HepG2 (cell line): ENCODE data around the gene SUOX. TPM values are rescaled to one million over a fixed set of nuclear protein-coding genes. Genes with fewer than 3 reads are reported as not detected.

Source experiments
- BORCS8-MEF2B ChIP-seq: sonication (generic); formaldehyde crosslinking; IDR thresholded peaks from 2 replicates; pipeline ENCODE4 v1.8.0; 2022; ENCODE audit warnings: mild to moderate bottlenecking, missing genetic modification reagents
- CERS6 ChIP-seq: sonication (generic); formaldehyde crosslinking; IDR thresholded peaks from 2 replicates; pipeline ENCODE4 v1.5.0; 2020; ENCODE audit warnings: missing genetic modification reagents
- DMTF1 ChIP-seq: sonication (generic); formaldehyde crosslinking; IDR thresholded peaks from 2 replicates; pipeline ENCODE4 v1.4.0; 2020; ENCODE audit warnings: mild to moderate bottlenecking, missing genetic modification reagents
- DNMT3B ChIP-seq: conservative IDR thresholded peaks from 2 replicates; pipeline ENCODE4 v1.6.1; 2016; ENCODE audit warnings: missing biosample characterization, control low read depth
- DZIP1 ChIP-seq: sonication (generic); formaldehyde crosslinking; IDR thresholded peaks from 2 replicates; pipeline ENCODE4 v1.5.0; 2020; ENCODE audit warnings: mild to moderate bottlenecking, missing genetic modification reagents
- HNRNPK ChIP-seq: fragments of 200-400 bp; formaldehyde crosslinking; IDR thresholded peaks from 2 replicates; pipeline ENCODE4 v1.6.1; 2018; ENCODE audit warnings: low read length, low read depth, moderate library complexity, mild to moderate bottlenecking; ENCODE audit not compliant: poor library complexity, severe bottlenecking
- HOXA7 ChIP-seq: sonication (generic); formaldehyde crosslinking; IDR thresholded peaks from 2 replicates; pipeline ENCODE4 v1.8.1; 2022; ENCODE audit warnings: mild to moderate bottlenecking, missing genetic modification reagents, moderate library complexity
- IKZF4 ChIP-seq: sonication (generic); formaldehyde crosslinking; IDR thresholded peaks from 2 replicates; pipeline ENCODE4 v1.5.1; 2020; ENCODE audit warnings: borderline replicate concordance, mild to moderate bottlenecking, low read depth, missing genetic modification reagents; ENCODE audit errors: not compliant biosample characterization
- KAT8 ChIP-seq: IDR thresholded peaks from 2 replicates; pipeline ENCODE4 v1.6.1; 2016; ENCODE audit warnings: missing genetic modification reagents, missing compliant biosample characterization
- MAFK ChIP-seq, 2 experiments: IDR thresholded peaks in 1 of 2; conservative IDR thresholded peaks in 1 of 2; 2 replicates each; pipeline ENCODE4 v1.6.1; 2011; ENCODE audit warnings: improper control_type of control experiment in 2 of 2, low read length in 2 of 2
- NFE2L2 ChIP-seq: fragments of 150-350 bp; IDR thresholded peaks from 2 replicates; pipeline ENCODE4 v1.6.1; 2014; ENCODE audit warnings: low read length
- SOX6 ChIP-seq, 2 experiments: fragments of 450-650 bp in 1 of 2; sonication (generic) in 1 of 2; formaldehyde crosslinking in 1 of 2; IDR thresholded peaks; 2 replicates each; pipeline versions ENCODE4 v1.4.0 to v1.6.1; 2017 to 2020; ENCODE audit warnings: antibody characterized with exemption in 1 of 2, mild to moderate bottlenecking in 1 of 2, missing genetic modification reagents in 1 of 2
- TBX2 ChIP-seq: sonication (generic); formaldehyde crosslinking; IDR thresholded peaks from 2 replicates; pipeline ENCODE4 v1.5.0; 2020; ENCODE audit warnings: missing genetic modification reagents, mild to moderate bottlenecking, borderline replicate concordance
- UBTF ChIP-seq: sonication (generic); formaldehyde crosslinking; IDR thresholded peaks from 2 replicates; pipeline ENCODE4 v1.4.0; 2020; ENCODE audit warnings: mild to moderate bottlenecking, missing genetic modification reagents
- ZFP36L1 ChIP-seq: sonication (generic); formaldehyde crosslinking; IDR thresholded peaks from 2 replicates; pipeline ENCODE4 v1.8.0; 2022; ENCODE audit warnings: mild to moderate bottlenecking, missing genetic modification reagents, moderate library complexity
- ZFP82 ChIP-seq: sonication (generic); formaldehyde crosslinking; IDR thresholded peaks from 2 replicates; pipeline ENCODE4 v1.5.1; 2020; ENCODE audit warnings: mild to moderate bottlenecking, missing genetic modification reagents, borderline replicate concordance
- ZNF251 ChIP-seq: sonication (generic); formaldehyde crosslinking; IDR thresholded peaks from 2 replicates; pipeline ENCODE4 v1.9.0; 2021; ENCODE audit warnings: mild to moderate bottlenecking, missing genetic modification reagents
- ZNF550 ChIP-seq: sonication (generic); formaldehyde crosslinking; IDR thresholded peaks from 2 replicates; pipeline ENCODE4 v1.4.0; 2020; ENCODE audit warnings: mild to moderate bottlenecking, missing genetic modification reagents, borderline replicate concordance
- ZNF577 ChIP-seq: sonication (generic); formaldehyde crosslinking; IDR thresholded peaks from 2 replicates; pipeline ENCODE4 v1.4.0; 2020; ENCODE audit warnings: mild to moderate bottlenecking, low read depth, missing genetic modification reagents, borderline replicate concordance
- ZNF724P ChIP-seq: sonication (generic); formaldehyde crosslinking; IDR thresholded peaks from 2 replicates; pipeline ENCODE4 v1.8.0; 2022; ENCODE audit warnings: missing genetic modification reagents, borderline replicate concordance
- polyA plus RNA-seq, 8 experiments: library from polyadenylated mRNA; depleted of rRNA in 3 of 8; stranded (reverse) in 7 of 8; unstranded in 1 of 8; fragments of >200 nt; fragmentation: Illumina TruSeq in 4 of 8; extraction: Trizol in 4 of 8; gene quantifications; 2 replicates each; pipeline versions ENCODE4 v1.2.1 to v1.2.3, GENCODE V29; 2011 to 2016; ENCODE audit warnings: low read depth in 4 of 8, missing spikeins in 1 of 8, mixed read lengths in 1 of 8; ENCODE audit not compliant: insufficient read depth in 1 of 8
- total RNA-seq, 5 experiments: library from RNA; depleted of rRNA; stranded (reverse); fragments of >200 nt; fragmentation: Illumina TruSeq; extraction: Trizol; gene quantifications; 2 replicates each; pipeline ENCODE4 v1.2.3, GENCODE V29; 2016; ENCODE audit warnings: low read depth in 1 of 5

SUOX gene
- total and polyA plus RNA-seq, 2 of the 13 experiments (the other 11 are each of a cell fraction or from before 2014, with no cell fraction given) = 23.9 to 25.9 TPM

GRCh38 chr12:55973599-55974307 lies 23.3 kb upstream of the SUOX start, which contains the start of gene RAB5B (continued):
- TF ChIP-seq DMTF1 (CRISPR knock-in tag) = no peak
- TF ChIP-seq KAT8 (CRISPR knock-in tag) = peak; percentile 83
- no peak for TF ChIP-seq ZNF724P (CRISPR knock-in tag)
- TF ChIP-seq HOXA7 (CRISPR knock-in tag) = no peak
- TF ChIP-seq BORCS8-MEF2B (CRISPR knock-in tag) = peak; percentile 56; the same call in 1 of the 2 replicates
- peak; percentile 25; the same call in 1 of the 2 replicates for TF ChIP-seq TBX2
- no peak for TF ChIP-seq NFE2L2
- TF ChIP-seq ZNF251 = no peak
- TF ChIP-seq ZFP36L1 = no peak; the same call in 1 of the 2 replicates
- peak; percentile 75; the same call in 1 of the 2 replicates for TF ChIP-seq DZIP1 (CRISPR knock-in tag)
- TF ChIP-seq ZNF550 = no peak
- TF ChIP-seq UBTF = peak; percentile 94
- TF ChIP-seq MAFK (conservative IDR thresholded peaks at IDR 0.05 in 1 of 2, IDR thresholded peaks at IDR 0.05 in 1 of 2; ENCODE audit: low read length in 2 of 2) = no peak
- TF ChIP-seq HNRNPK = no peak
- no peak for TF ChIP-seq ZNF577
- TF ChIP-seq ZFP82 (CRISPR knock-in tag) = no peak
- TF ChIP-seq DNMT3B = no peak
- TF ChIP-seq IKZF4 (CRISPR knock-in tag) = no peak
- TF ChIP-seq SOX6 (IDR thresholded peaks at IDR 0.05) = no peak
- peak; percentile 62 for TF ChIP-seq SOX6 (CRISPR knock-in tag; IDR thresholded peaks at IDR 0.05)
- TF ChIP-seq CERS6 (CRISPR knock-in tag) = no peak
